ENCODE results near the gene MYO7B. TPM values are rescaled to one million over a fixed set of nuclear protein-coding genes. Genes with fewer than 3 reads are reported as not detected.

MYO7B gene
- total and polyA plus RNA-seq, 8 donors: 0.61 to 2.4 (median 1.00) TPM

DNA sequence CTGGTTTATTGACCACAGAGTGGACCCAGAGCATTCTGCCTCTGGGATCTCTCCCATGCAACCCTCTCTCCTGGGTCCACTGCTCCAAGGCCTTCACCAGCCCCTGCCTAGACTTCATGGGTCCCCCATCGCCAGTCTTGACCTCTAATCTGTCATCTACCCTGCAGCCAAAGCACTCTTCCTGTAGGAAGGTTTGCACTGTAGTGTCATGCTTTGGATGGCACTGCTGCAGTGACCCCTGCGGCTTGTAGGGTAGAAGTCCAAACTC, 41.7 kb downstream of the MYO7B start:
- TF ChIP-seq, protein P1, sequence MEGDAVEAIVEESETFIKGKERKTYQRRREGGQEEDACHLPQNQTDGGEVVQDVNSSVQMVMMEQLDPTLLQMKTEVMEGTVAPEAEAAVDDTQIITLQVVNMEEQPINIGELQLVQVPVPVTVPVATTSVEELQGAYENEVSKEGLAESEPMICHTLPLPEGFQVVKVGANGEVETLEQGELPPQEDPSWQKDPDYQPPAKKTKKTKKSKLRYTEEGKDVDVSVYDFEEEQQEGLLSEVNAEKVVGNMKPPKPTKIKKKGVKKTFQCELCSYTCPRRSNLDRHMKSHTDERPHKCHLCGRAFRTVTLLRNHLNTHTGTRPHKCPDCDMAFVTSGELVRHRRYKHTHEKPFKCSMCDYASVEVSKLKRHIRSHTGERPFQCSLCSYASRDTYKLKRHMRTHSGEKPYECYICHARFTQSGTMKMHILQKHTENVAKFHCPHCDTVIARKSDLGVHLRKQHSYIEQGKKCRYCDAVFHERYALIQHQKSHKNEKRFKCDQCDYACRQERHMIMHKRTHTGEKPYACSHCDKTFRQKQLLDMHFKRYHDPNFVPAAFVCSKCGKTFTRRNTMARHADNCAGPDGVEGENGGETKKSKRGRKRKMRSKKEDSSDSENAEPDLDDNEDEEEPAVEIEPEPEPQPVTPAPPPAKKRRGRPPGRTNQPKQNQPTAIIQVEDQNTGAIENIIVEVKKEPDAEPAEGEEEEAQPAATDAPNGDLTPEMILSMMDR (IDR thresholded peaks at IDR 0.05): no peak
- Histone ChIP-seq H3K27me3 (no peaks in the 10 kb centered on the region), H3K27ac (no peak overlapping the region), H3K9me3 (no peaks in the 10 kb centered on the region), H3K36me3 (no peaks in the 10 kb centered on the region), H3K4me3 (no peak overlapping the region), H3K4me1 (peaks cover 0 to 7% of the 10 kb centered on the region in 2 donors)
- DNase-seq (no peak), ATAC-seq (no peak)
- intact Hi-C loops (cut with DNase I): no loop called here

DNA sequence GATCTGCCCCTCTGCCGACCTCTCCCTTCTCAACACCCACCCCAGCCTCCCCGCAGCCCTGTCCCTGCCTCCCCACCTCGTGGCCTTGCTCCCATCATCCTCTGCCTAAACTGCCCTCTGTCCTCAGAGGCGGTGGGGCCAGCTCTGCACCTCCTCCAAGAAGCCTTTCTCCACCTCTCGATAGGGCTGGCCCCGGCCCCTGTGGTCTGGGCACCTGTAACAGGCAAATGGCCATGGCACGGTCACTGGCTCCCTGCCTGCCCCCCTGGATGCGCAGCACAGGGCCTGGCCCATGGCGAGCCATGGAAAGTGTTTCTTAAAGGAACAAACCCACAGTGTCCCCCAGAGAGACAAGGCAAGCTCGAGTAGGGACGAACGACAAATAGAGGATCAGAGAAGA, 42.0 kb downstream of the MYO7B start:
- DNase-seq (peak in 1 of 4 donors; percentile 76), ATAC-seq (no peak)
- H3K9me3 ChIP-seq: no peaks in the 10 kb centered on the region
- H3K36me3 ChIP-seq: no peaks in the 10 kb centered on the region
- TF ChIP-seq, protein P1 (IDR thresholded peaks at IDR 0.05): no peak
- H3K27ac ChIP-seq: no peak overlapping the region
- intact Hi-C loops (cut with DNase I): no loop called here
- no peak overlapping the region for H3K4me3 ChIP-seq
- H3K27me3 ChIP-seq: no peaks in the 10 kb centered on the region
- peaks cover 0 to 7% of the 10 kb centered on the region in 2 donors for H3K4me1 ChIP-seq

DNA sequence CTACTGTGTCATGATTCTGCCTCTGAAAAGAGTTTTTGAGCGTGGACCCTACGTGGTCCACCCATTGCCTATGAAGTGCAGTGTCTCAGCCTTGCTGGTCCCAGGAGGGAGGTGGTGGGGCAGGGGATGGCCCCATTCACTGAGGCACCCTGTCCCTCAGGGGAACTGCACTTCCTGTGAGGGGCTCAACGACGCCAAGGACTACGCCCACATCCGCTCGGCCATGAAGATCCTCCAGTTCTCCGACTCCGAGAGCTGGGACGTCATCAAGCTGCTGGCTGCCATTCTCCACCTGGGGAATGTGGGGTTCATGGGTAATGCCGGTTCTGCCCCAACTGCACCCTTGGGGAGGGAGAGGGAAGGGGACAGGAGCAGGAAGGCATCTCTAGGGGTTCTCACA, 42.5 kb downstream of the MYO7B start:
- H3K4me3 ChIP-seq: no peak overlapping the region
- TF ChIP-seq, protein P1 (IDR thresholded peaks at IDR 0.05): no peak
- DNase-seq (no peak), ATAC-seq (no peak)
- no peaks in the 10 kb centered on the region for H3K27me3 ChIP-seq
- no peaks in the 10 kb centered on the region for H3K9me3 ChIP-seq
- no peaks in the 10 kb centered on the region for H3K36me3 ChIP-seq
- H3K4me1 ChIP-seq: peaks cover 0 to 7% of the 10 kb centered on the region in 2 donors
- H3K27ac ChIP-seq: no peak overlapping the region
- intact Hi-C loops (cut with DNase I): no loop called here

DNA sequence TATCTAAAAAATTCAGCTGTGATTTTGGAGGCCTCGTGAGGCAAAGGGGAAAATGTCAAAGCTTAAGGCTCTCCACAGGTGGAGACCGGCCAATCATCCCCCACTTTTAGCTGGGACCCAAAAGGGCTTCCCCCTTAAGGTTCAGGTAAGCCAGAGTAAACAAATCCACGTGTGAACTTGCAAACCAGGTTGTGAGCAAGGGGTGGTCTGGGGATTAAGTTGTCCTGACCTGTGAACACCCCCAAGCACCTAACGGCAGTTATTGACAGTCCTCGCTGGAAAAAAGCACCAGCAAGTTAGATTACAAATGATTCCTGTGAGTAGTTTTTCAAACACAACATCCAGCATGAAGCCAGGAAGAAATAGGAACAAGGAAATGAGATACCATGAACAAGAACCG, 42.9 kb downstream of the MYO7B start:
- TF ChIP-seq, protein P1 (IDR thresholded peaks at IDR 0.05): no peak

DNA sequence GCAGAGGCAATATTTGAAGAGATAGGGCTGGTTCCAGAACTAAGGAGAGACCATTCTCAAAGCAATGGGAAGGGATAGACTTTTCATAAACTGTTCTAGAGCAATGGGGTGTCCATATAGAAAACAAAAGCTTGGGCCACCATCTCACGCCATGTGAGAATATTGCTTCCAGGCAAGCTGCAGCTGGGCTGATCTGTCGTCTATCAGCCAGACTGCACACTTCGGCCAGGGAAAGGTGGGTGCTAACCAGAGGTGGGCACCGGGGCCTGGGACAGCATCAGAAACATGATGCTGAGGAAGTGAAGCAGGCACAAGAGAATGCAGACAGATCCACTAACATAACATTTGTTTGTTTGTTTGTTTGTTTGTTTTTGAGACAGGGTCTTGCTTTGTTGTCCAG, 43.7 kb downstream of the MYO7B start:
- intact Hi-C loops (cut with DNase I): no loop called here
- Histone ChIP-seq H3K36me3 (no peaks in the 10 kb centered on the region), H3K27ac (no peak overlapping the region), H3K9me3 (no peaks in the 10 kb centered on the region), H3K27me3 (no peaks in the 10 kb centered on the region), H3K4me1 (peaks cover 0 to 7% of the 10 kb centered on the region in 2 donors), H3K4me3 (no peak overlapping the region)
- TF ChIP-seq, protein P1 (IDR thresholded peaks at IDR 0.05): no peak
- DNase-seq: no peak
- no peak for ATAC-seq

More for the DNA sequence above, 42.9 kb downstream of the MYO7B start:
- Histone ChIP-seq H3K27ac (no peak overlapping the region), H3K36me3 (no peaks in the 10 kb centered on the region), H3K9me3 (no peaks in the 10 kb centered on the region), H3K4me1 (peaks cover 0 to 7% of the 10 kb centered on the region in 2 donors), H3K4me3 (no peak overlapping the region), H3K27me3 (no peaks in the 10 kb centered on the region)
- no peak for DNase-seq
- ATAC-seq: no peak
- intact Hi-C loops (cut with DNase I): no loop called here
